OCI-LY7 (cell line): ENCODE measurements around the gene TMED8. TPM values are rescaled to one million over a fixed set of nuclear protein-coding genes. Genes with fewer than 3 reads are reported as not detected.
A peak's percentile ranks its signal among the peaks of the same experiment; 100 is the strongest.
"Not testable (repeated sequence)": the region's sequence is repeated elsewhere in the genome, so short reads cannot be mapped to it uniquely, and the experiment has no call there.

Source experiments
- BruUV-seq: library from RNA; stranded (reverse); fragments of 400-500 nt; replicated peaks from 2 replicates; lab custom pipeline; 2021; lab: Mats Ljungman, UMichigan
- CTCF ChIA-PET: fragments of 300-600 bp; sonication (Branson Sonifier 250); formaldehyde crosslinking; loops from one replicate; lab custom pipeline; 2022; ENCODE audit warnings: antibody characterized with exemption; ENCODE audit not compliant: unreplicated experiment; lab: Charles Lee
- POLR2A ChIA-PET: fragments of 300-600 bp; sonication (Branson Sonifier 250); formaldehyde crosslinking; loops from one replicate; lab custom pipeline; 2022; ENCODE audit warnings: antibody characterized with exemption; lab: Charles Lee
- DNase-seq: peaks from one replicate; pipeline ENCODE4 v3.0.0-alpha.2; 2015; ENCODE audit warnings: low spot score
- H2AFZ ChIP-seq: fragments of 200-600 bp; sonication (generic), shearing (Covaris generic); 2 replicates; pipeline ENCODE4 v1.6.1; 2014; ENCODE audit warnings: mild to moderate bottlenecking, antibody characterized with exemption, low read length, moderate library complexity
- H3K27ac ChIP-seq: fragments of 200-600 bp; sonication (generic); 2 replicates; pipeline ENCODE4 v1.5.1; 2014; ENCODE audit warnings: mixed run types, low read depth, mild to moderate bottlenecking, moderate library complexity, low read length, inconsistent platforms; ENCODE audit not compliant: poor library complexity, severe bottlenecking
- H3K36me3 ChIP-seq: fragments of 200-600 bp; sonication (generic); 2 replicates; pipeline ENCODE4 v1.6.1; 2014; ENCODE audit warnings: mild to moderate bottlenecking, antibody characterized with exemption, low read length, moderate library complexity, mixed read lengths; ENCODE audit not compliant: insufficient read depth
- H3K4me1 ChIP-seq: fragments of 200-600 bp; sonication (generic); 2 replicates; pipeline ENCODE4 v1.5.1; 2014; ENCODE audit warnings: mild to moderate bottlenecking, low read length; ENCODE audit not compliant: insufficient read depth, poor library complexity, severe bottlenecking
- H3K4me2 ChIP-seq: fragments of 200-600 bp; sonication (generic); 2 replicates; pipeline ENCODE4 v1.6.1; 2014; ENCODE audit warnings: mild to moderate bottlenecking, low read length
- H3K4me3 ChIP-seq: fragments of 200-600 bp; sonication (generic); 2 replicates; pipeline ENCODE4 v1.5.1; 2014; ENCODE audit warnings: mild to moderate bottlenecking, low read depth, low read length; ENCODE audit not compliant: poor library complexity, severe bottlenecking
- H3K79me2 ChIP-seq: fragments of 200-600 bp; sonication (generic); 2 replicates; pipeline ENCODE4 v1.6.1; 2016; ENCODE audit warnings: low read depth, mild to moderate bottlenecking, low read length, moderate library complexity, mixed read lengths; ENCODE audit not compliant: insufficient read depth
- H3K9me2 ChIP-seq: fragments of 200-600 bp; sonication (generic); 2 replicates; pipeline ENCODE4 v1.6.1; 2016; ENCODE audit warnings: mild to moderate bottlenecking, low read length, mixed read lengths; ENCODE audit not compliant: insufficient read depth
- H3K9me3 ChIP-seq: fragments of 200-600 bp; sonication (generic); 2 replicates; pipeline ENCODE4 v1.6.1; 2014; ENCODE audit warnings: mild to moderate bottlenecking, mixed run types, low read length, mixed read lengths
- H4K20me1 ChIP-seq: fragments of 200-600 bp; sonication (generic); 2 replicates; pipeline ENCODE4 v1.6.1; 2014; ENCODE audit warnings: mild to moderate bottlenecking, antibody characterized with exemption, low read length, moderate library complexity, mixed read lengths; ENCODE audit not compliant: insufficient read depth
- EZH2phosphoT487 ChIP-seq: fragments of 200-600 bp; sonication (generic); IDR thresholded peaks from 2 replicates; pipeline ENCODE4 v1.6.1; 2018; ENCODE audit warnings: low read depth, borderline replicate concordance, mild to moderate bottlenecking, mixed run types, antibody characterized with exemption, low read length, moderate library complexity, mixed read lengths
- intact Hi-C: fragments of 100-400 bp; cut with micrococcal nuclease; formaldehyde crosslinking; loops from one replicate; pipeline ENCODE4 v1.10.0; 2022; ENCODE audit not compliant: unreplicated experiment
- total RNA-seq, 2 experiments: library from RNA; depleted of rRNA in 1 of 2; stranded (reverse); fragments of >200 nt in 1 of 2; shearing (Covaris generic) in 1 of 2; gene quantifications; 2 replicates each; pipeline ENCODE4 v1.2.3, GENCODE V29; 2014 to 2022
- TF ChIP-seq, protein P1 (sequence below): fragments of 200-600 bp; sonication (generic); conservative IDR thresholded peaks from 2 replicates; pipeline ENCODE4 v1.5.1; 2014; ENCODE audit warnings: mild to moderate bottlenecking, antibody characterized with exemption, low read length, moderate library complexity, mixed read lengths

TMED8 gene
- total RNA-seq, 2 experiments from 2014 or later, result 21.9 to 45.4 TPM

DNA sequence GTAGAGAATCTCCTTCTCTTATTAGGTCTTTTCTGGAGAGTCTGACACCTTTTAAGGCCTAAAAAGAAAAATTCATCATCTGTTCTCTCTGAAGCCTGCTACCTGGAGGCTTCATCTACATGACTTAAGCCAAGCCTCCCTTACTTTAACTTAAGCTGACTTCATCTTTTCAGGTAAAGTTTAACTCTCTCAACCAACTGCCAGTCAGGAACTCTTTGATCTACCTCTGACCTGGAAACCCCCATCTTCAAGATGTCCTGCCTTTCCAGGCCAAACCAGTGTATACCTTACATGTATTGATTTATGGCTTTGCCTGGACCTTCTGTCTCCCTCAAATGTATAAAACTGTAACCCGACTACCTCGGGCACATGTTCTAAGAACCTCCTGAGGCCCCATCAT lies 38.6 kb downstream of the TMED8 start:
- no peaks in the 10 kb centered on the region for H3K9me3 ChIP-seq
- TF ChIP-seq EZH2phosphoT487, result no peak
- TF ChIP-seq, protein P1, sequence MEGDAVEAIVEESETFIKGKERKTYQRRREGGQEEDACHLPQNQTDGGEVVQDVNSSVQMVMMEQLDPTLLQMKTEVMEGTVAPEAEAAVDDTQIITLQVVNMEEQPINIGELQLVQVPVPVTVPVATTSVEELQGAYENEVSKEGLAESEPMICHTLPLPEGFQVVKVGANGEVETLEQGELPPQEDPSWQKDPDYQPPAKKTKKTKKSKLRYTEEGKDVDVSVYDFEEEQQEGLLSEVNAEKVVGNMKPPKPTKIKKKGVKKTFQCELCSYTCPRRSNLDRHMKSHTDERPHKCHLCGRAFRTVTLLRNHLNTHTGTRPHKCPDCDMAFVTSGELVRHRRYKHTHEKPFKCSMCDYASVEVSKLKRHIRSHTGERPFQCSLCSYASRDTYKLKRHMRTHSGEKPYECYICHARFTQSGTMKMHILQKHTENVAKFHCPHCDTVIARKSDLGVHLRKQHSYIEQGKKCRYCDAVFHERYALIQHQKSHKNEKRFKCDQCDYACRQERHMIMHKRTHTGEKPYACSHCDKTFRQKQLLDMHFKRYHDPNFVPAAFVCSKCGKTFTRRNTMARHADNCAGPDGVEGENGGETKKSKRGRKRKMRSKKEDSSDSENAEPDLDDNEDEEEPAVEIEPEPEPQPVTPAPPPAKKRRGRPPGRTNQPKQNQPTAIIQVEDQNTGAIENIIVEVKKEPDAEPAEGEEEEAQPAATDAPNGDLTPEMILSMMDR, result no peak
- no peaks in the 10 kb centered on the region for H4K20me1 ChIP-seq
- intact Hi-C loops, result no loop called here
- CTCF ChIA-PET, result no interaction called here
- no peak overlapping the region for H3K4me2 ChIP-seq
- no peak overlapping the region for H3K4me3 ChIP-seq
- DNase-seq, result no peak
- BruUV-seq, result no TSS peak
- POLR2A ChIA-PET, result no interaction called here
- H3K36me3 ChIP-seq, result peaks cover 79% of the 10 kb centered on the region
- no peak overlapping the region for H3K27ac ChIP-seq
- H3K4me1 ChIP-seq, result no peaks in the 10 kb centered on the region
- H3K9me2 ChIP-seq, result no peaks in the 10 kb centered on the region
- H3K79me2 ChIP-seq, result no peaks in the 10 kb centered on the region
- no peak overlapping the region for H2AFZ ChIP-seq

DNA sequence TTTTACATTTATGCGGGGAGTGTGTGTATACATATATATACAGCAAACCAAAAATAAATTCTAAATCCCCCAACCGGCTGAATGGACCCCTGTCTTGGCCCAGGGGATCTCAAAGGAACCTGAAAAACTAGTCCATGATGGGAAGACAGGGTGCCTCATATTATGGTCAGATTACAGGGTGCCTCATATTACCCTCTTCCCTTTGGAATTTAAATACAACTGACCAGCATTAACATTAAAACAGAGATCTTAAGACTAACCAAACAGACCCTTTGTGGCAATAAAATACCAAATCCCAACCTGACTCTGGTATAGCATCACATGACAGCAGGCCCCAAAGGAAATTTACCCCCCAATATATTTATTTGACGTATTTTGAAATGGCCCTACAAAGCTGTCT lies 39.0 kb downstream of the TMED8 start:
- no peak overlapping the region for H3K27ac ChIP-seq
- no peaks in the 10 kb centered on the region for H3K4me1 ChIP-seq
- ChIA-PET CTCF (no interaction called here), POLR2A (no interaction called here)
- intact Hi-C loops, result no loop called here
- H3K9me3 ChIP-seq, result no peaks in the 10 kb centered on the region
- DNase-seq, result no peak
- no peaks in the 10 kb centered on the region for H3K9me2 ChIP-seq
- peaks cover 75% of the 10 kb centered on the region for H3K36me3 ChIP-seq
- no peak overlapping the region for H3K4me2 ChIP-seq
- TSS peak; percentile 33 for BruUV-seq
- H2AFZ ChIP-seq, result no peak overlapping the region
- no peak overlapping the region for H3K4me3 ChIP-seq
- H4K20me1 ChIP-seq, result no peaks in the 10 kb centered on the region
- H3K79me2 ChIP-seq, result no peaks in the 10 kb centered on the region
- TF ChIP-seq EZH2phosphoT487, result no peak
- TF ChIP-seq, protein P1, result no peak

DNA sequence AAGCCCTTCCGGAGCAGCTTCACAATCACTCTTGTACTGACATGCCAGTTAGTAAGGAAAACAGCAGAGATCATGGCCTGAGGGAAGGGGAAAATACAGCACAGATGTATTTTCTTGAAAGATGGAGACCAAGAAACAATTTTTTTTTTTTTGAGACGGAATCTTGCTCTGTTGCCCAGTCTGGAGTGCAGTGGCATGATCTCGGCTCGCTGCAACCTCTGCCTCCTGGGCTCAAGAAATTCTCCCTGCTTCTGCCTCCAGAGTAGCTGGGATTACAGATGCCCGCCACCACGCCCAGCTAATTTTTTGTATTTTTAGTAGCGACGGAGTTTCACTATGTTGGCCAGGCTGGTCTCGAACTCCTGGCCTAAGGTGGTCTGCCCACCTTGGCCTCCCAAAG lies 39.6 kb downstream of the TMED8 start:
- peaks cover 69% of the 10 kb centered on the region for H3K36me3 ChIP-seq
- H4K20me1 ChIP-seq, CTCF ChIA-PET, H3K27ac ChIP-seq, H3K4me2 ChIP-seq, H3K9me2 ChIP-seq, H3K79me2 ChIP-seq, H3K4me3 ChIP-seq, POLR2A ChIA-PET, H3K4me1 ChIP-seq, BruUV-seq, H2AFZ ChIP-seq, intact Hi-C loops, H3K9me3 ChIP-seq, DNase-seq: not testable (repeated sequence)
